Stimulated activated CD8-positive, alpha-beta memory T cell treated with anti-CD3 and anti-CD28 coated beads, Interleukin-15, amount 100 ng/mL, for 1 hour (primary cell): ENCODE measurements around the gene SLIT3.

Experiments used
- DNase-seq: peaks from one replicate; pipeline ENCODE4 v3.0.0-alpha.2; 2020; ENCODE audit warnings: low read depth

SLIT3 gene

GRCh38 chr5:169265888-169266287 is 35.1 kb downstream of the SLIT3 start:
- no peak for DNase-seq

DNA sequence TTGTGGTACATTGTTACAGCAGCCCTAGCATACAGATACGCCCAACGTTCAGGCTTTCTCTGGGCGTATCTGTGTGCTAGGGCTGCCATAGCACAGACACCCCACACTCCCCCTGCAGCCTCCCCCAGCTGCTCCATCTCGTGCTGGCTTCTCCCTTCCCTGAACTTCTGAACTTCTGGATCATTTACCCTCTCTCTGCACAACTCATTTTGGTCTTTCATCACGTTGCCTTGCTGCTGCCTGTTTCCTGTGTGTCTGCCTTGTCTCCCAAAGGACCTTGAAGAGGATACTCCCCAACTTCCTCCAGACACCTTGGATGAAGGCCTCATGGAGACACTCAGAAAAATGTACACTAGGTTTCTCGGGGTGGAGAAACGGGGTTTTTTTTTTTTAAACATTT is 37.3 kb downstream of the SLIT3 start:
- no peak for DNase-seq

- no peak for DNase-seq
These were observed 39.9 kb downstream of the SLIT3 start for GRCh38 chr5:169260896-169261569.

DNA sequence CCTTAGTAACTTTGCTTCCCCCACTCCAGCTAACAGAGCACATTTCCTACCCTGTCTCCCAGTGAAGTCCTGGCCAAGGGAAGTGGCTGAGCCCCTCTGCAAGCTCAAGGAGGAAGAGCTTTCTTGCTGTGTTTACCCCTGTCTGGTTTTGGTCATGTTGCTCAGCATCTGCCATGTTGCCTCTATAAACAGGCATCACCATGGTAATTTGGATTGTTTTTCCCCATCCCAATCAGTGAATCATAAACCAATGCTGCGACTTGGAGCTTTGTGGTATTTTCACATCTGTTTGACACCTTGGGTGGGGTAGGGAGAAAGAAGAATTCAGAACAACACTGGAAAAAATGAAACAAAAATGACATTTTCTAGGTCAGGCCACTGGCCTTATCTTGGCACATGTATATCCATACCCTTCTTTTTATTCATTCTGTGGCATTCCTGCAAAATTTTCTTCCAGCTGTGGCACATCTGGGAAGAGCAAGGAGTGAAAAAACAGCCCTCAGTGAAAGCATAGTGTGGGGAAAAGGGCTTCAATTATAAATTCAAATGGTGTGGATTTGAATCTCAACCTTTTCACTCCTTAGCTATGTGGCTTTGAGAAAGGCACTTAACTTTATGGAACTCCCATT is 42.5 kb downstream of the SLIT3 start:
- DNase-seq, result no peak

- DNase-seq, result no peak
These were observed 44.7 kb downstream of the SLIT3 start for GRCh38 chr5:169256191-169256590.

DNA sequence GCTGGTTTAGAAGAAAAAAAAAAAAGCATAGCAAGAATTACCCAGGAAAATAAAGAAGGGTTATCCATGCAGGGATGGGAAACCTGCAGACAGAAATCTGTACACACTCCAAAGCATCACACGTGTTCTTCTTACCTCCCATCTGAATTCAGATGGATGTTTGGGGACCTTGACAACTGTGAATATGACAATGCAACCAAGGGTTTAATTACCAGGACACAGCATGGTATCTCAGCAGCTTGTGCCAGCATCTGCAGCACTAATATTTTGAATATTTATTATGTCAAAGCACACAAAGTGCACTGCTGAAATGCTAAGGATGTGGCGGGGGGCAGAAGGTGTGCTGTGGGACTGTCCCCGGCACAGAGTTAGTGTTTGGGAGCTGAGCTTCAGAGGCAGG is 47.9 kb downstream of the SLIT3 start:
- no peak for DNase-seq

GRCh38 chr5:169251333-169252084 is 49.4 kb downstream of the SLIT3 start:
- DNase-seq, result no peak

- DNase-seq, result no peak
These were observed 50.1 kb downstream of the SLIT3 start for GRCh38 chr5:169250887-169251286.

- no peak for DNase-seq
These were observed 51.9 kb downstream of the SLIT3 start for GRCh38 chr5:169248996-169249395.

DNA sequence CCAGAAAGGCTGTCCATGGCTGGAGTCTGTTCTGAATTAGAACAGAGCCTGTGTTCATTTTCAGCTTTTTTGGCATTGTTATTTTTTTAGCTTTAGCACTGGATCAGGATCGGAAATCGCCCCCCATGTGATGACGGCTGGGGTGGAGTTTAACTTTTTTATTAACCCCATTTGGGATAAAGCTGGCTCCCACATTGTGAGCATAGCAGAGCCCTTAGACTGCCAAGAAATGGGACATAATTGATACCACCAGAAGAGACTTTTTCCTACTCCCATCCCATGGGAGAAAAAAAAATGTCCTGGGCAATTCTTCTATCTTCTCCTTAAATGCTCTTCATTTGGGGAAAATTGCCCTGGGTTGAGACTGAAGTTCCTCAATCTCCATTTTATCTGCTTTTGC is 52.4 kb downstream of the SLIT3 start:
- no peak for DNase-seq

GRCh38 chr5:169244812-169245211 is 56.1 kb downstream of the SLIT3 start:
- no peak for DNase-seq

GRCh38 chr5:169243651-169244422 is 57.1 kb downstream of the SLIT3 start:
- DNase-seq, result no peak

DNA sequence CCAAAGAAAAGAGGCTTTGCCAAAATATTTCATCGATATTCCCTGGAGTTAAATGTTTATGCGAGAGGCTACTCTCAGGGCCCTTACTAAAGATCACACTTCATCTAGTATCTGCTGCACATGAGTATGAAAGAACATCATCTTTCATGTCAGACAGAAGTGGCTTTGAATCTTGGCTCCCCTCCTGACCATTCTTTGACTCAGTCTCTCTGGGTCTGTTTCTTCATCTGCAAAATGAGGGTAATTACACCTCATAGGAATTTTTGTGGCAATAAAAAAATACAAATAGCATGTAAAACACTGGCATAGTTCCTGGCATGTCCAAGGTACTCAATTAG is 58.1 kb downstream of the SLIT3 start:
- DNase-seq, result no peak

GRCh38 chr5:169242175-169242848 is 58.6 kb downstream of the SLIT3 start:
- DNase-seq, result no peak

- DNase-seq, result no peak
These were observed 71.5 kb downstream of the SLIT3 start for GRCh38 chr5:169229342-169229892.

DNA sequence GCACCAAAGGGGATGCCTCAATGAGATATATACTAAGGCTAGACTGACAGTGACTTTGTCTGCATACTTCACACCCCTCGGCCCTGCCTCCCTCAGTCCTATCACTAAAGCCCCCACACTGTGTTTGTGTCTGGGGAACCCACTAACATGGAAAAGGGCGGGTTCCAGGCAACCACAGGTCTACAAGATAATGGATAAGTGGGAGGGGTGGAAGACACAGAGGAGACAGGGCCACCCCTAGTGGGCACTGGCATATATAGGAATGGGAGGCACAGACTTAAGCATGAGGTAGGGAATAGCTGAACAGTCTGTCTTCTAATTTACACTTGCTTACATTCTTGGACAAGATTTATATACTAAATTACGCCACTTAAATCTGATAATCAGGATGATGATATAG is 74.0 kb downstream of the SLIT3 start:
- no peak for DNase-seq

DNA sequence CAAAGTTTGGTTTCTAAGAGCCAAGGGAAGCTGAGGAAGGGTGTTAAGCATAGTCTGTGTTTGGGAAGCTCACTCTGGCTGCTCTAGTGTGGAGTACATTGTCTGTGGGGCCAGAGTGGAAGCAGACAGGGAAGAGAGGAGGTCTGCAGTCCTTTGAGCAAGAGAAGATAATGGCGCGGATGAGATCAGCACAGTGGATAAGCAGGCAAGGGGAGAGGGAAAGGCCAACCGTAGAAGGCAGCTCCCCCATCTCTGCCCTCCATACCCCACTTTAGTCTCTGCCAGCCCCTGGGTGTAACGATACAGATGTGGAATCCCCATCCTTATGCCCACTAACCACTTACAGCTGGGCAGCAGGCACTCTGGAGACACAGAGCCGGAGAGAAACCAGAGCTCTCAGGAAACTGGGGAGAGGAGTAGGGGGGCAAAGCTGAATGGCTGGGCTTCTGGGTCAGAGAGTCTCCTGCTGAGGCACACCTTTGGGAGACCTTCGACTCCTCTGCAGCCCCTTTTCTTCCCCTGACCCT is 75.0 kb downstream of the SLIT3 start:
- no peak for DNase-seq

DNA sequence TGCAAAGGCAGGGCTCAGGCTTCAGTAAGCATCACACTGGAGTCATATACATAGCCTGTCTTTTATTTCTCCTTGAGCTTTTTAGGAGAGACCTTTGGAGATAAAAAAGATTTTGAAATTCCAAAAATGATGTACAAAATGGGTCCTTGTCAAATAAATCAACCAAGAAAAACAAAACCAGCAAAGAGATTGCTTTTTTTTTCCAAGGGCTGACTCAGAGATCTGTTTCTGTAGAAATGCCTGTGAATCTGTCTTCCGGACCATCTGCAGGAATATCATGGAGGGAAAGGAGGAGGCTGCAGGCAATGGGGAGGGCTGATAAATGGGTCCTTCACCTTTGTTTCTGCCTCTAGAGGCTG is 77.4 kb downstream of the SLIT3 start:
- no peak for DNase-seq

DNA sequence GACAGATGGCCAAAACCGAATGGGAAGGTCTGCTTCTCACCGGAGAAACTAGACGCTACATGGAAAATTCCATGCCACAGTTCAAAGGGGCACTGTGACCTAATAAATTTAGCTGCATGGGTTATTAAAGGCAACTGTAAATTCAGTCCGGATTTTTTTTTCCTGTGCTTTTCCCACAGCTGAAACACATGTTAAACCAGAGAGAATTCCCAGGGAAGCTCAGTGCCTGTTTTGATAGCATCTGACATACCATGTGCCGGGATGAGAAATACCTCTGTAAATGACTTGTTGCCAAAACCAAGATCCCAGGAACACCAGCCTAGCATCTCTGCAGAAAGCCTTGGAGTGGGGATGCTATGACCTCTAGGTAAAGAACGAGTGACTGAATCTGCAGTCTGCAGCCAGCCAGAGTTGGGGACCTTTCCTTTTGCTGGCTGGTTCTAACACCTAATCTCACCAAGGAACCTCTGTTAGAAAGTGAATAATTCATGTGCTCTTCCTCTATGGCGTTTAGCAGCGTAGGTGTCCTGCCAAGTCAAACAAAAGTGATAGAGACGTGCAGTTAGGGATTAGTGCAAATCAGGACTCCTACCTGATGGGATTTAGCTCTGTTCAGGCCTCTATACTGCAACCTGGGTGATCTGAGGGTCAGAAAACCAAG is 77.9 kb downstream of the SLIT3 start:
- no peak for DNase-seq

DNA sequence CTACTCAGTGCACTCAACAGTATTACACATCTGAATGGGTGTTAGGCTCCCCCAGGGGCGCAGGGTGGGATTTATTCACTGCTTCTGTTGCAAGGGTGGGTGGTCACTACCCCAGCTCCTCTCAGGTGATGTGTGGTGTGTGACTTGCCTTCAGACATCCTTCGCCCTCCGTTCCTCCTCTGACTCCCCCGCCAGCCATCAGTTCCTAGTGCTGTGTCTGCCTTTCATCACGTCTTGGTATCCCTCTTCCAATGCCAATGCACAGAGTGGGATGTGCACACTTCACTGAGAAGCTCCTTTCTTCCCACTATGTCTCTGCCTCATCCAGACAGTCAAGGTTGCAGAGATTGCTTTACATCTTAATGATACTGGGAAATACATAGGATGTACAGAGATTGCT is 79.4 kb downstream of the SLIT3 start:
- no peak for DNase-seq

DNA sequence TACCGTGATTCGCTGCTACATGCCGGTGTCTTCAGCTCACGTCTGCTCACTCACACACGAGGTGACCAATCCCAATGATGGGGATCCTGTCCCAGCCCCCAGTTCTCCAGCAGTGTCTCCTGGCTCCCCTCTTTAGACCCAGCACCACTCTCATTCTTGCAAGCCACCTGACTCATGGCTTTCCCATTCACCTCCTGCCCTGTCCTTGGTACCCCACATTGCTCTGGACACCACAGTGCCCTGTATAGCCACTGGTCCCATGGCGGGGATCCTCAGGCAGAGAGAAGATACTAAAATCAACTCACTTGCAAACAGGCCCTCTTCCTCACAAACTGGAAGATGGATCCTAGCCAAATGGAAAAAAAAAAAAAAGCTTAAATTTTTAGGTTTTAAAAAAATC is 81.0 kb downstream of the SLIT3 start:
- DNase-seq, result no peak
